WERI-Rb-1 (cell line): ENCODE results near the gene FEM1B.

ENCODE experiments used
- DNase-seq: peaks from one replicate; pipeline ENCODE4 v3.0.0-alpha.2; 2020
- H3K27ac ChIP-seq: fragments of 250-450 bp; sonication (Bioruptor Pico); 2 replicates; pipeline ENCODE4 v1.5.1; 2020; ENCODE audit warnings: mild to moderate bottlenecking, moderate library complexity
- H3K27me3 ChIP-seq: fragments of 250-450 bp; sonication (Bioruptor Pico); 2 replicates; pipeline ENCODE4 v1.5.1; 2021; ENCODE audit warnings: mild to moderate bottlenecking, low read depth, moderate library complexity; ENCODE audit not compliant: insufficient read depth, severe bottlenecking
- H3K36me3 ChIP-seq: fragments of 250-450 bp; sonication (Bioruptor Pico); 2 replicates; pipeline ENCODE4 v1.5.1; 2020; ENCODE audit warnings: mild to moderate bottlenecking, moderate library complexity
- H3K4me3 ChIP-seq: 2 replicates; pipeline ENCODE4 v1.5.1; 2011; ENCODE audit warnings: low read depth, mild to moderate bottlenecking, control low read depth, low read length
- H3K9me3 ChIP-seq: fragments of 250-450 bp; sonication (Bioruptor Pico); 2 replicates; pipeline ENCODE4 v1.5.1; 2021; ENCODE audit warnings: mild to moderate bottlenecking, moderate library complexity; ENCODE audit not compliant: severe bottlenecking
- TF ChIP-seq, protein P1 (sequence below): IDR thresholded peaks from 2 replicates; pipeline ENCODE4 v1.5.1; 2011; ENCODE audit warnings: low read depth, mild to moderate bottlenecking, control low read depth, inconsistent platforms, low read length

FEM1B gene

DNA sequence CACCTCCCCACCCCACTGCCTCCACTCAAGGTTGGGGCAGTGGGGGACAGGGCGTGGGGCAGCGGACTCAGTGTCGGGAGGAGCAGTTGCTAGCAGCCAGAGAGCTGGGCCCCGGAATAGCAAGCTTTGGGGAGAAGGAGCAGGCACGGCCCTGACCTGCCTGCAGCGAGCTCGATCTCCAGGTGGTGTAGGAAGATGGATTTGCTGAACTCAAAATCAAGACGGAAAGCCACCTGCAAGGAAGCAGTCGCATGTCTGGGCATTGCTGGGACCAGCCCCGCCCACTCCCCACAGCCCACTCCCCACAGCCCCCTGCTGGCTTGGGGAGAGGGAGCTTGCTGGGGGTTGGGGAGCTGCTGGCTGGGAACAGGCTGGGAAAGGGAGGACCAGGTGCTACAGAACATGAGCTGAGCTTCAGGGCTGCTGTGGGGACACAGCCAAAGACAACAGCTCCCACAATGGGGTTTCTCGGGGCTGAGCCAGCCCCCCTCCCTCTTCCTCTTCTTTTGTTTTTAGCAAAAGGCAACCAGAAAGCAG, 38.0 kb downstream of the FEM1B start:
- TF ChIP-seq, protein P1, sequence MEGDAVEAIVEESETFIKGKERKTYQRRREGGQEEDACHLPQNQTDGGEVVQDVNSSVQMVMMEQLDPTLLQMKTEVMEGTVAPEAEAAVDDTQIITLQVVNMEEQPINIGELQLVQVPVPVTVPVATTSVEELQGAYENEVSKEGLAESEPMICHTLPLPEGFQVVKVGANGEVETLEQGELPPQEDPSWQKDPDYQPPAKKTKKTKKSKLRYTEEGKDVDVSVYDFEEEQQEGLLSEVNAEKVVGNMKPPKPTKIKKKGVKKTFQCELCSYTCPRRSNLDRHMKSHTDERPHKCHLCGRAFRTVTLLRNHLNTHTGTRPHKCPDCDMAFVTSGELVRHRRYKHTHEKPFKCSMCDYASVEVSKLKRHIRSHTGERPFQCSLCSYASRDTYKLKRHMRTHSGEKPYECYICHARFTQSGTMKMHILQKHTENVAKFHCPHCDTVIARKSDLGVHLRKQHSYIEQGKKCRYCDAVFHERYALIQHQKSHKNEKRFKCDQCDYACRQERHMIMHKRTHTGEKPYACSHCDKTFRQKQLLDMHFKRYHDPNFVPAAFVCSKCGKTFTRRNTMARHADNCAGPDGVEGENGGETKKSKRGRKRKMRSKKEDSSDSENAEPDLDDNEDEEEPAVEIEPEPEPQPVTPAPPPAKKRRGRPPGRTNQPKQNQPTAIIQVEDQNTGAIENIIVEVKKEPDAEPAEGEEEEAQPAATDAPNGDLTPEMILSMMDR: no peak
- no peak for DNase-seq

DNA sequence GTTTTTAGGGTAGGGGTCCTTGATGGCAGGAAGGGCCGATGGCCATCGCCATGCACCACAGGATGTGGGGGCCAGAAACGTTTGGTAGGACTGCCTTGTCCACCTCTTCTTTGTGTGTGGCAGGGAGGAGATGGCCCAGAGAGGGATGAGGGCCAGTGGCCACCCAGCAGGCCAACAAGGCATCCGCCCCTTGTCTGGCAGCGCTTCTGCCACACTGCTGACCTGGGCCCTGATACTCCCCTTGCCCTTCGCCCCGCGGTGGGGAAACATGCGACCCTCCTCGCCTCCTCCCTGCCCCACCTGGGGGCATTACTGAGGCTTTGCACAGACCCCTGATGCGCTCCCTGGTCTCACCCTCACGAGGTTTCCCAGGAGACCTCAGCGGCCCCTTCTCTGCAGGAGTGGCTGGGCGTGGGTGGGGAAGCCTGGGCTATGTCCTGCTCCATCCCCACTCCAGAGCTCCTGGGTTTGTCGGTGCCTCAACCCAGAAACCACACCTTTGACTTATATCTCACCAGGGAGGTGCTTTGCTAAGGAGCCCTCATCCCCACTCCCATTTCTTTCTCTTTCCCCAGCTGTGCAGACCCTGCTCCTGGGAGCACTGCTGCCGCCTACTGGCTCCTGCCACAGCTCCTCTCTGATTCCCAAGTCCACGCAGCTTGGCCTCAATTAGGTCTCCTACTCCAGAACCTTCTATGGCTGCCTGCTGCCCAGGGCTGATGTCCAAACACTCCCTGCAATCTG, 38.7 kb downstream of the FEM1B start:
- no peaks in the 10 kb centered on the region for H3K27me3 ChIP-seq
- peak; percentile 38 for DNase-seq
- H3K36me3 ChIP-seq: no peaks in the 10 kb centered on the region
- no peak overlapping the region for H3K27ac ChIP-seq
- no peak overlapping the region for H3K4me3 ChIP-seq
- TF ChIP-seq, protein P1: peak; percentile 71
- no peaks in the 10 kb centered on the region for H3K9me3 ChIP-seq

More for the DNA sequence above, 38.0 kb downstream of the FEM1B start:
- Histone ChIP-seq H3K4me3 (no peak overlapping the region), H3K9me3 (no peaks in the 10 kb centered on the region), H3K27me3 (no peaks in the 10 kb centered on the region), H3K36me3 (no peaks in the 10 kb centered on the region), H3K27ac (no peak overlapping the region)

DNA sequence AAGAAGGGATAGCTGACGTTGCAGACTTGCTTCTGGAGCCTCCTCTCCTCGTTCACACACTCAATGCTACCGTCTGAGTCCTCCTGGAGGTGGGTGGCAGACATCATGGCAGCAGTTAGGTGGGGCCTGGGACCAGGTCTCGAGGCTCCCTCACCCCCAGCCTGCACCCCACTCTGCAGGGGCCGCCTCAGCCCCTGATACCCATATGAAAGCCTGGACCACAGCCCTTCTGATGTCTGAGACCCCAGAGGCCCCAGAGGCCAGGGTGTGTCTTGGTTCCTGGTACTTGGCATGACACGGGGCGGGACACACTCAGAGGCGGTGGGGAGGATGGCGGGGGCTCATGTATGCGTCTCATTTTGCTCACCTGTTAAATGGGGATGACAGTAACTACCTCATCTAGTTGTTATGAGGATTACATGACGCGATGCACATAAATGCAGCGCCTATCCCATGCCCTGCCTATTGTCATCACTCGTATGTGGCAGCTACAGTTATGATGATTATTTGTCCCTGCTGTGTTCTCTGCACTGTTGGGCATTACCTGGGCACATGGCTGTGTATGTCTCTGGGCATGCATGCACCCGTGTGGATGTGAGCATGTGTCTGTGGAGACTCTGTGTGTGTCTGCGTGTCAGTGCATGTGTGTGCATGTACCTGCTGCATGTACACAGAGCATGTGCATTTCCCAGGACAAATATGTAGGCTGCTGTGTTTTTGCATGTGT, 39.9 kb downstream of the FEM1B start:
- Histone ChIP-seq H3K9me3 (no peaks in the 10 kb centered on the region), H3K4me3 (no peak overlapping the region), H3K36me3 (no peaks in the 10 kb centered on the region), H3K27me3 (no peaks in the 10 kb centered on the region), H3K27ac (no peak overlapping the region)
- TF ChIP-seq, protein P1: no peak
- no peak for DNase-seq

DNA sequence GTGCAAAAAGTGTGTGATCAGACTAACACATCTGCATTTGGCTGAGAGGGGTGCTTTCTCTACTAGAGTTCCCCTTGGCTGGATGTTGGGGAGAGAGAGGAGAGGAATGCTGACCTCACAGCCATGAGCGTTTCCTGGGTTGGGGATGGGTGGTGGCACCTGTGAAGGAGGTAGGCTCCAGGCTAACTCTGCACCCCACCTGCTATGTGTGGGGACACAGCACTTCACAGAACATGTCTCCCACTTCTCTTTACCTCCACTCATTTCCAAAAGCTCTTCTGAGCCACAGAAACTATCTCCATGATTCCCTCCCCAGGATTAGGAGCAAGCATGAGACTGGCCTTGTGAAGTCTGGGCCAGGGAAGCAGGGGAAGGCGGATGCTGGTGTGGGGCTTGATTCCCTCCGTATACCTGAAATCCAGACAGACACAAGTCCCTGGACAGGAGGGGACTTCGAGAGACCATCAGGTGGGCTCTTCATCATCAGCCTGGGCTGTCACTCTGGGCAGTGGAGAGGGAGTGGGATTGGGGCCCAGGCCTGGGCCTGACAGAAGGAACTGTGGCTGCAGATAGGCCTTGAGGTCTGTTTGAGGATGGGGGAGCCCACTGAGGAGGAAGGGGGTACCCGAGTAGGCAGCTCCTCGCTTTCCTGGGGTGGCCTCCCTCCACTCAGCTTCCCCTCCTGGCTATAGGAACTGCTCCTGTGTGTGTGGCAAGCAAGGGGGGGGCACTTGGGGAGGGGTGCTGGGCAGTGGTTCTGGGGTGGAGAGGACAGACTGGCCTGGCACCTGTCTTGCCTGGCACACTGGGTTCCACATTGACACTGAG, 40.7 kb downstream of the FEM1B start:
- Histone ChIP-seq H3K4me3 (no peak overlapping the region), H3K9me3 (no peaks in the 10 kb centered on the region), H3K27ac (no peak overlapping the region), H3K27me3 (no peaks in the 10 kb centered on the region), H3K36me3 (no peaks in the 10 kb centered on the region)
- TF ChIP-seq, protein P1: no peak
- no peak for DNase-seq

DNA sequence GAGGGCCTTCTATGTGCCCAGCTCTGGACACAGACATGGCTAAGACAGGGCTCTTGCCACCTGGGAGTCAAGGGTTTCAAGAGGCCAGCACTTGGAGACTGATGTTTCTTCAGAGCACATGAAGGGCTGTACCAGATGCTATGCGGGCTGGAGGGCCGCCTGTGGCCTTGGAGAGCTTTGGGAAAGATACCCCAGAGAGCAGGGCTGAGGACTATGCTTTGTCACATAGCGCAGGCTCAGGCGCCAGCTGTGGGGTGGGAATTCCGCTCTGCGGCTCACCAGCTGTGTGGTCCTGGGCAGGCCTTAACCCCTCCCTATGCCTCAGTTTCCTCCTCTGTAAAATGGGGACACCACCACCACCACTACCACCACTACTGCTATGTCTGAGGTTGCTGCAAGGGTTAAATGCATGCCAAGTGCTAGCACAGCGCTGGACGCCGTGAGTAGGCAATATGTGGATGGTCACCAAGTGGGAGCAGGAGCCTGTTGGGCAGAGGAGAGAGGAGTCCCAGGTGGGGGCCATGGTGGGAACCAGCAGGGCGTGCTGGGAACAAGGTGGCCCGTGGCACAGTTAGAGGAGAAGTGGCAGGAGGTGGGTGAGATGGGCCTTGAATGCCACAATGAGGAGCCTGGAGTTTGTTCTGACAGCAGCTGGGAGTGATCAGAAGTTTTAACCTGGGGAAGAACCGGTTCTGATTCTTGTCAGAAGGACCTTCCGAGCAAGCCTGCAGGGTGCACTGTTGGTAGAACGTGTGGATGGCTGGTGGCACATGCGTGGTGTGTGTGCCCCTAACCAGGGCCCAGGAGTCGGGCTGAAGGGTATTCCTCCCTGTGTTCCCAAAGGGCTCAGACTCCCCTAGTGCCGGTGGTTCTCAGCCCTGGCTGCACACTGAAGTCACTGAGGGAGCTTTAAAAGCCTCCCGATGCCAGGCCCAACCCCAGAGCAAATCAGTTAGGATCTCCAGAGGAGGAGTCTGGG, 41.7 kb downstream of the FEM1B start:
- no peak overlapping the region for H3K4me3 ChIP-seq
- H3K27me3 ChIP-seq: no peaks in the 10 kb centered on the region
- H3K9me3 ChIP-seq: no peaks in the 10 kb centered on the region
- TF ChIP-seq, protein P1: no peak
- no peak overlapping the region for H3K27ac ChIP-seq
- H3K36me3 ChIP-seq: no peaks in the 10 kb centered on the region
- DNase-seq: no peak
